ENCODE data around the gene PHF21A.

DNA sequence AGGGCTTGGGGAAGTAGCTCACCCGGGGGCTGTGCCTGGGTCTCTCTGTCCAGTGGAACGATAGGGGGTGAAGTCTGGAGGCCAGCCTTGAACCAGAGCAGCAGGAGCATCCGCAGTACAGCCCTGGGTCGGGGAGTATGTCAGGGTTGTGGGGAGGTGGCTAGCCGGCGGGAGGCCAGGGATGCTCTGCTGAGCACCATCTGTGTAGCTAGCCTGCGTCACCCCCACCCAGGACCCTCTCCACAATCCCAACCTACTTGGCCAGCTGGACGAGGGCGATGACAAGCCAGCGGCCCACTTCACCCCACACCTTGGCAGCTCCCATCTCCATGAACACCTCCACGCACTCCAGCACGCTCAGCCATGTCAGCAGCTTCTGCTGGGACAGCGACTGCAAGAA, 205.8 kb downstream of the PHF21A start:
- TF ChIP-seq FOXM1 (IDR thresholded peaks at IDR 0.05; ENCODE audit: low read depth, low read length), result no peak
- TF ChIP-seq, protein P1, sequence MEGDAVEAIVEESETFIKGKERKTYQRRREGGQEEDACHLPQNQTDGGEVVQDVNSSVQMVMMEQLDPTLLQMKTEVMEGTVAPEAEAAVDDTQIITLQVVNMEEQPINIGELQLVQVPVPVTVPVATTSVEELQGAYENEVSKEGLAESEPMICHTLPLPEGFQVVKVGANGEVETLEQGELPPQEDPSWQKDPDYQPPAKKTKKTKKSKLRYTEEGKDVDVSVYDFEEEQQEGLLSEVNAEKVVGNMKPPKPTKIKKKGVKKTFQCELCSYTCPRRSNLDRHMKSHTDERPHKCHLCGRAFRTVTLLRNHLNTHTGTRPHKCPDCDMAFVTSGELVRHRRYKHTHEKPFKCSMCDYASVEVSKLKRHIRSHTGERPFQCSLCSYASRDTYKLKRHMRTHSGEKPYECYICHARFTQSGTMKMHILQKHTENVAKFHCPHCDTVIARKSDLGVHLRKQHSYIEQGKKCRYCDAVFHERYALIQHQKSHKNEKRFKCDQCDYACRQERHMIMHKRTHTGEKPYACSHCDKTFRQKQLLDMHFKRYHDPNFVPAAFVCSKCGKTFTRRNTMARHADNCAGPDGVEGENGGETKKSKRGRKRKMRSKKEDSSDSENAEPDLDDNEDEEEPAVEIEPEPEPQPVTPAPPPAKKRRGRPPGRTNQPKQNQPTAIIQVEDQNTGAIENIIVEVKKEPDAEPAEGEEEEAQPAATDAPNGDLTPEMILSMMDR (IDR thresholded peaks at IDR 0.05 in 2 of 3, conservative IDR thresholded peaks at IDR 0.05 in 1 of 3; ENCODE audit: control insufficient read depth in 2 of 3, extremely low read depth in 1 of 3, insufficient read depth in 1 of 3, low read depth in 3 of 3, low read length in 3 of 3), result no peak
- no peak for TF ChIP-seq RFX5 (IDR thresholded peaks at IDR 0.05; ENCODE audit: low read depth, low read length)
- no peak for TF ChIP-seq IRF4 (IDR thresholded peaks at IDR 0.05; ENCODE audit: low read depth, low read length)
- no peak for TF ChIP-seq NFIC (IDR thresholded peaks at IDR 0.05; ENCODE audit: low read depth, low read length)
- no peak for TF ChIP-seq GABPA (IDR thresholded peaks at IDR 0.05; ENCODE audit: low read depth)
- TF ChIP-seq NR2C2 (IDR thresholded peaks at IDR 0.05; ENCODE audit: borderline replicate concordance, control insufficient read depth, insufficient read length, low read depth), result no peak
- no peak for TF ChIP-seq CREM (IDR thresholded peaks at IDR 0.05; ENCODE audit: low read depth)
- no peak for TF ChIP-seq MXI1 (IDR thresholded peaks at IDR 0.05; ENCODE audit: low read depth, low read length)
- no peak for TF ChIP-seq ZZZ3 (IDR thresholded peaks at IDR 0.05; ENCODE audit: control insufficient read depth, insufficient read length, low read depth)

Data from GM12878 (cell line).